Endothelial cell (in vitro differentiated cells): ENCODE data around the gene KNDC1. TPM values are rescaled to one million over a fixed set of nuclear protein-coding genes. Genes with fewer than 3 reads are reported as not detected.
"Not testable (repeated sequence)": the region's sequence is repeated elsewhere in the genome, so short reads cannot be mapped to it uniquely, and the experiment has no call there.

Experiments
- DNase-seq: peaks from one replicate; pipeline ENCODE4 v3.0.0; 2021; ENCODE audit warnings: low spot score
- H3K27ac Mint-ChIP-seq: one replicate; pipeline ENCODE4 v1.8.0; 2021; ENCODE audit warnings: mixed read lengths, inconsistent platforms; ENCODE audit not compliant: unreplicated experiment
- H3K27me3 Mint-ChIP-seq: one replicate; pipeline ENCODE4 v1.8.0; 2021; ENCODE audit warnings: mild to moderate bottlenecking, moderate library complexity, mixed read lengths, inconsistent platforms; ENCODE audit not compliant: unreplicated experiment
- H3K36me3 Mint-ChIP-seq: one replicate; pipeline ENCODE4 v1.8.0; 2021; ENCODE audit warnings: mild to moderate bottlenecking, low read depth, mixed read lengths, inconsistent platforms; ENCODE audit not compliant: unreplicated experiment
- H3K4me1 Mint-ChIP-seq: one replicate; pipeline ENCODE4 v1.8.0; 2021; ENCODE audit warnings: mild to moderate bottlenecking, mixed read lengths, inconsistent platforms; ENCODE audit not compliant: unreplicated experiment
- H3K4me3 Mint-ChIP-seq: one replicate; pipeline ENCODE4 v1.8.0; 2021; ENCODE audit warnings: mild to moderate bottlenecking, mixed read lengths, inconsistent platforms; ENCODE audit not compliant: unreplicated experiment
- H3K9me3 Mint-ChIP-seq: one replicate; pipeline ENCODE4 v1.8.0; 2021; ENCODE audit warnings: mixed read lengths, inconsistent platforms; ENCODE audit not compliant: unreplicated experiment
- CTCF ChIP-seq: fragments of 200-600 bp; sonication (generic); IDR thresholded peaks from one replicate; pipeline ENCODE4 v1.5.0; 2021; ENCODE audit warnings: antibody characterized with exemption; ENCODE audit not compliant: unreplicated experiment
- total RNA-seq: library from RNA; stranded (reverse); fragmentation: NEBNext Ultra II Directional; extraction: Animal tissue kit (Norgen Biotek cat#: 25700); gene quantifications from one replicate; pipeline ENCODE4 v1.2.1, GENCODE V29; 2021; ENCODE audit not compliant: unreplicated experiment

Gene KNDC1
- total RNA-seq, 1 donor from 2014 or later, result 1.3 TPM

GRCh38 chr10:133169173-133169947 lies 9.3 kb downstream of the KNDC1 start:
- Mint-ChIP-seq H3K27me3 (peaks cover 11% of the 10 kb centered on the region), H3K27ac (no peak overlapping the region), H3K36me3 (no peaks in the 10 kb centered on the region), H3K4me3 (no peak overlapping the region), H3K9me3 (no peaks in the 10 kb centered on the region), H3K4me1 (no peaks in the 10 kb centered on the region)
- no peak for TF ChIP-seq CTCF
- no peak for DNase-seq

- no peak for TF ChIP-seq CTCF
- Mint-ChIP-seq H3K36me3 (no peaks in the 10 kb centered on the region), H3K27ac (no peak overlapping the region), H3K4me1 (no peaks in the 10 kb centered on the region), H3K4me3 (no peak overlapping the region), H3K27me3 (peaks cover 11% of the 10 kb centered on the region), H3K9me3 (no peaks in the 10 kb centered on the region)
- DNase-seq, result no peak
These were observed 10.1 kb downstream of the KNDC1 start for GRCh38 chr10:133170092-133170491.

- no peaks in the 10 kb centered on the region for H3K36me3 Mint-ChIP-seq
- no peak for DNase-seq
- no peak overlapping the region for H3K4me3 Mint-ChIP-seq
- no peak overlapping the region for H3K27ac Mint-ChIP-seq
- no peak for TF ChIP-seq CTCF
- H3K9me3 Mint-ChIP-seq, result no peaks in the 10 kb centered on the region
- peaks cover 2% of the 10 kb centered on the region for H3K4me1 Mint-ChIP-seq
- peaks cover 14% of the 10 kb centered on the region for H3K27me3 Mint-ChIP-seq
These were observed 14.0 kb downstream of the KNDC1 start for GRCh38 chr10:133173860-133174640.

GRCh38 chr10:133174689-133175263 lies 14.8 kb downstream of the KNDC1 start:
- Mint-ChIP-seq H3K9me3 (no peaks in the 10 kb centered on the region), H3K27me3 (peaks cover 13% of the 10 kb centered on the region), H3K4me3 (no peak overlapping the region), H3K36me3 (no peaks in the 10 kb centered on the region), H3K4me1 (peaks cover 2% of the 10 kb centered on the region), H3K27ac (no peak overlapping the region)
- no peak for TF ChIP-seq CTCF
- DNase-seq, result no peak

- not testable (repeated sequence) for H3K4me1 Mint-ChIP-seq, H3K9me3 Mint-ChIP-seq, H3K27ac Mint-ChIP-seq, H3K27me3 Mint-ChIP-seq, DNase-seq, H3K36me3 Mint-ChIP-seq, H3K4me3 Mint-ChIP-seq
These were observed 15.6 kb downstream of the KNDC1 start for GRCh38 chr10:133175624-133176023.
